PFSK-1 (cell line): ENCODE results near the gene GALNT10.

ENCODE experiments used
- POLR2AphosphoS5 ChIP-seq: IDR thresholded peaks from 2 replicates; pipeline ENCODE4 v1.6.1; 2012; ENCODE audit warnings: low read depth, mild to moderate bottlenecking, control low read depth, low read length, moderate library complexity
- SIN3A ChIP-seq: IDR thresholded peaks from 2 replicates; pipeline ENCODE4 v1.6.1; 2012; ENCODE audit warnings: mild to moderate bottlenecking, low read length, moderate library complexity, borderline replicate concordance; ENCODE audit not compliant: insufficient read depth
- TF ChIP-seq, protein P1 (sequence below), 2 experiments: IDR thresholded peaks; 2 replicates each; pipeline versions ENCODE4 v1.6.1 to v1.8.0; 2011 to 2012; ENCODE audit warnings: low read depth in 2 of 2, low read length in 2 of 2, control low read depth in 1 of 2, inconsistent platforms in 1 of 2, mild to moderate bottlenecking in 1 of 2, moderate library complexity in 1 of 2; ENCODE audit not compliant: insufficient read depth in 1 of 2

DNA sequence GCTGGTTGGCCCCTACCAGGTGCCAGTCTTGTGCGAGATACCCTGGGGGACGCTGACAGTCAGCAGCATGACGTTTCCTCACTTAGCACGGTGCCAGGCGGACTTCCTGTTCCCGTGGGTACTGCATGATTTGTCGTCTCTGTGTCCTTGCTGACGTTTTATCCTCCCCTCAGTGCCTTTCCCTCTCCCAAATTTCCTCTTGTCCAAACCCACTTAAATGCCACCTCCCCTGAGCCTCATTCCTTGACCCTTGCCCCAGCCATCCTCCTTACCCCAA lies 194.6 kb downstream of the GALNT10 start:
- TF ChIP-seq, protein P1, sequence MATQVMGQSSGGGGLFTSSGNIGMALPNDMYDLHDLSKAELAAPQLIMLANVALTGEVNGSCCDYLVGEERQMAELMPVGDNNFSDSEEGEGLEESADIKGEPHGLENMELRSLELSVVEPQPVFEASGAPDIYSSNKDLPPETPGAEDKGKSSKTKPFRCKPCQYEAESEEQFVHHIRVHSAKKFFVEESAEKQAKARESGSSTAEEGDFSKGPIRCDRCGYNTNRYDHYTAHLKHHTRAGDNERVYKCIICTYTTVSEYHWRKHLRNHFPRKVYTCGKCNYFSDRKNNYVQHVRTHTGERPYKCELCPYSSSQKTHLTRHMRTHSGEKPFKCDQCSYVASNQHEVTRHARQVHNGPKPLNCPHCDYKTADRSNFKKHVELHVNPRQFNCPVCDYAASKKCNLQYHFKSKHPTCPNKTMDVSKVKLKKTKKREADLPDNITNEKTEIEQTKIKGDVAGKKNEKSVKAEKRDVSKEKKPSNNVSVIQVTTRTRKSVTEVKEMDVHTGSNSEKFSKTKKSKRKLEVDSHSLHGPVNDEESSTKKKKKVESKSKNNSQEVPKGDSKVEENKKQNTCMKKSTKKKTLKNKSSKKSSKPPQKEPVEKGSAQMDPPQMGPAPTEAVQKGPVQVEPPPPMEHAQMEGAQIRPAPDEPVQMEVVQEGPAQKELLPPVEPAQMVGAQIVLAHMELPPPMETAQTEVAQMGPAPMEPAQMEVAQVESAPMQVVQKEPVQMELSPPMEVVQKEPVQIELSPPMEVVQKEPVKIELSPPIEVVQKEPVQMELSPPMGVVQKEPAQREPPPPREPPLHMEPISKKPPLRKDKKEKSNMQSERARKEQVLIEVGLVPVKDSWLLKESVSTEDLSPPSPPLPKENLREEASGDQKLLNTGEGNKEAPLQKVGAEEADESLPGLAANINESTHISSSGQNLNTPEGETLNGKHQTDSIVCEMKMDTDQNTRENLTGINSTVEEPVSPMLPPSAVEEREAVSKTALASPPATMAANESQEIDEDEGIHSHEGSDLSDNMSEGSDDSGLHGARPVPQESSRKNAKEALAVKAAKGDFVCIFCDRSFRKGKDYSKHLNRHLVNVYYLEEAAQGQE (IDR thresholded peaks at IDR 0.05; ENCODE audit: insufficient read depth in 1 of 2, low read depth in 2 of 2, low read length in 2 of 2) = no peak
- TF ChIP-seq SIN3A (no peak), POLR2AphosphoS5 (no peak)
